Activated CD4-positive, alpha-beta T cell treated with anti-CD3 and anti-CD28 coated beads for 4 hours (primary cell): ENCODE data around the gene PARD6A.
"Not testable (repeated sequence)": the region's sequence is repeated elsewhere in the genome, so short reads cannot be mapped to it uniquely, and the experiment has no call there.

ENCODE experiments used
- DNase-seq, 2 donors: peaks; one replicate each; pipeline ENCODE4 v3.0.0-alpha.2; 2020

PARD6A gene

DNA sequence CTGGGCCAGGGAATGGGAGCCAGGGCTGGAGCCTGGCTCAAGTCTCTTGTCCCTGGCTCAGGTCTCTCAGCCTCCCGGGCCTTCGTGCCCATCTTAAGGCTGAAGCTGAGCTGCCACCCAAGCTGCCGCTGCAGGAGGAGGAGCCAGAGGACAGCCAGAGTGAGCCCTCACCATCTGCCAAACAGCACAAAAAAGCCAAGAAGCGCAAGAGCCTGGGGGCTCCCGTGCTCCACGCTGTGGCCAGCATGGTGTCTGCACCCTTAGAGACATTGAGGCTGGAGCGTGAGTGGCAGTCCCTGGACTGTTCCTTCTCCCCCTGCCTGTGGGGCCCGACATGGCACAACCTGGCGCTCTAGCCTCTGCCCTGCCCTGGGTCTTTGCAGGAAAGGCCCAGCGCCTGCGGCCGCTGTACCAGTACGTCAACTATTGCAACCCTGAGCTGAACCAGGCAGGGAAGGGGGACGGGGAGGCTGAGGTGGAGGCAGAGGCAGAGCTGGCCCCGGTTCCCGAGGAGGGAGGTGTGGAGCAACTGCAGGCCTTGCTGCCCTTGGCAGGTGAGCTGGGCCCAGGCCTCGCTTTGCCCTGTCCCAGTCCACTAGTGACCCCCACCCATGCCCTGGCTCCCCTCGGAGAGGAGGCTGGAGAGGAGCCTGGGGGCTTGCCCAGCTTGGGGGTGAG lies 7.2 kb downstream of the PARD6A start:
- DNase-seq, result peak; percentile 76 to 77

DNA sequence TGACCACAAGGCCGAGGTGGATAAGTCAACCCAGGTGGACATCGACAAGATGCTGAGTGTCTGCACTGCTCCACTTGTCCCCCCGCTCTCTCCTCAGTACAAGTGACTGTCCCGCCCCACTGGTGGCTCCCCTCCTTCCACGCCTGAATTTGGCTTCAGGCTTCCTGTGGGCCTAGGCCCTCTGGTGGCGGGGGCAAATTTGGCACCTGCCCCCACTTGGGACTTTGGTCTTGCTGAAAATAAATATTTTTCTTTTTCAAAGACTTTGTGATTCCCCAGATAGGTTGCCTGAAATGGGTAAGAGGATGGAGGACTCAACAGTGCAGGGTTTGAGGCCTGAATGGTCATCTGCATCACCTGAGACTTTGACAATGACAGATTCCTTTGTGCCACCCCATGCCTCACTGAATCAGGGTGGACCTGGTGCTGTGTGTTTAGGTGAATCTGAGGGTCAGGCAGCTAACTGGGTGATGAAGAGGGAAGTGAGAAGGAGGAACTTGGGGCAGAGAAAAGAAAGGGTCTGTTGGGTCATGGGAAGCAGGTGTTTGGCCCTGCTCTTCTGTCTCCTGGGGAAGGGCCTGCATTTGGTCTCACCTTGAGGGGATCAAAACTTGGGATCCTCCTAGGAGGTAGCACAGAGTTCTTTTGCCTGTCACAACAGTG lies 7.9 kb downstream of the PARD6A start:
- no peak for DNase-seq

DNA sequence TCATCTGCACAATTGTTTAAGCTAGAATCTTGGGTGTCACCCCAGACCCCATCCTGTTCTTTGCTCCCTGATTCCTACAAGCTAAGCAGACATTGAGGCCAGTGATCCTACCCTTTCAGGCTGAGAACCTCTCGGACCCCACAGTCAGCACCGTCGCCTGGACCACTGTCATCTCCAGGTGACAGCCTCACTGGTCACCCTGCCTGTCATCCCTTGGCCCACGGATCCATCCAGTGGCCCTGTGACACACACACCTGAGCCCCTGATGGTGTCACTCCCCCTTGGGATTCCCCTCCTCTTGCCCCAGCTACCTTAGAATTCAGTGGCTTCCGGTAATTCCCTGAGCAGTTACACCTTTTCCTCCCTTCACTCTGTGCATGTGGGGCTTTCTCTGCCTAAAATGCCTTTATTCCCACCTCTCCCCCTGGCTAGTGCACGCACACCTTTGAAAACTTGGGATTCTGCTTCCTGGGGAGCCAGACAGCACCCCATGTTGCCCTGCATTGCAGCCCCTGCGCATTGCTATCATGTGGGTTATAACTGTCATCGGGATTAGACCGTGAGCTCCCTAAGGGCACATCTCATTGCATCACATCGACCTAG lies 8.8 kb downstream of the PARD6A start:
- DNase-seq, result no peak

GRCh38 chr16:67672306-67672705 lies 11.5 kb downstream of the PARD6A start:
- no peak for DNase-seq

DNA sequence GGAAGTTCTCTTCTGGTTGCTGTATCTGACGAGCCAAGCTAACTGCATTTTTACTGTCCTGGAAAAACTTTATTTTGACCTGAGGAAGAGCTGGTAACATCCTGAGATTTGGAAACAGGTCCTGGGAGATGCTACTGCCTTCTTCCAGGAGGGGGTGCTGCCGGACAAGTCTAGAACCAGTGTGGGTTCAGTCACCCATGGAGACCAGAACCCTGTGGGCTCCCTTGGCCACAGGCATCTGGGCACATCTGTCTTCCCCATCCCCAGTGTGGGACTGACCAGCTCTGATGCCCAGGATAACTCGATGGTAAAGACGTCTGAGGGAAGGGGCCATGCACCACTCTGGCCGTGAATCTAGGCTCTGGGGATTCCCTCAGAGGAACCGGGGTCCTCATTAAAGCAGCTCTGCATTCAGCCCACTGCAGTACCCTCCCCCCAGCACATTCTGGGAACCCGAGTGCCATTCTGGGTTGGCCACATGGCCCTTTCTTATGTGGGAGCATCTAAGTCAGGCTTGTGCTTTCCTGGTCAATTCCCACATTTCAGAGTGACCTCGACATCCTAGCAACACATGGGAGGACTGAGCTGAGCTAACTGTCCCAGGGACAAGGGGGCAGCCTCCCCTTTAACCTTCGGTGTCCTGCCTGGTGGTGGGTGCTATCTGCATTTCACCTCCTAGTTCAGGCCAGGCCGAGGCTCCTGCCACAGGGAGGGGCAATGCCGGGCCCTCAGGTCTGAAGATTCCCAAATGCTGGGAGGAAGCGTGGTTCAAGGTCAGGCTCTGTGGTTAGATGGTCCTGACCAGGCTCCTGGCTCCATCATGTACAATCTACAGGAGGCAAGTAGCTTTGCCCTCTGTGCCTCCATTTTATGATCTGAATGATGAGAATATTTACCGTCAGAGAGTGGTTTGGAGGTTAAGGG lies 12.2 kb downstream of the PARD6A start:
- peak; percentile 51 for DNase-seq

- DNase-seq, result no peak
These were observed 13.2 kb downstream of the PARD6A start for GRCh38 chr16:67673712-67674580.

GRCh38 chr16:67674851-67675578 lies 14.3 kb downstream of the PARD6A start:
- DNase-seq, result no peak

GRCh38 chr16:67675579-67675935 lies 14.8 kb downstream of the PARD6A start:
- DNase-seq, result no peak

DNA sequence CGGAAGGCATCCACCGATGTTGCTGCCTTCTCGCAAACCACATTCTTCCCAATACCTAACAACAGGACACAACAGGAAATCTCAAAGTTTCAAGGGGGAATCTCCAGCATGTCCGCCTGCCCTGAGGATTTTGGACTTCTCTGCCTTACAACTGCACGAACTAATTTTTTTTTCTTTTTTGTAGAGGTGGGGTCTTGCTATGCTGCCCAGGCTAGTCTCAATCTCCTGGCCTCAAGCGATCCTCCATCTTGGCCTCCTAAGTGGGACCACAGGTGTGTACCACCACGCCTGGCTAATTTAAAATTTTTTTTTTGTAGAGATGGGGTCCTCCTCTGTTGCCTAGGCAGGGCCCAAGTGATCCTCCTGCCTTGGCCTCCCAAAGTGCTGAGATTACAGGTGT lies 15.2 kb downstream of the PARD6A start:
- DNase-seq, result no peak

DNA sequence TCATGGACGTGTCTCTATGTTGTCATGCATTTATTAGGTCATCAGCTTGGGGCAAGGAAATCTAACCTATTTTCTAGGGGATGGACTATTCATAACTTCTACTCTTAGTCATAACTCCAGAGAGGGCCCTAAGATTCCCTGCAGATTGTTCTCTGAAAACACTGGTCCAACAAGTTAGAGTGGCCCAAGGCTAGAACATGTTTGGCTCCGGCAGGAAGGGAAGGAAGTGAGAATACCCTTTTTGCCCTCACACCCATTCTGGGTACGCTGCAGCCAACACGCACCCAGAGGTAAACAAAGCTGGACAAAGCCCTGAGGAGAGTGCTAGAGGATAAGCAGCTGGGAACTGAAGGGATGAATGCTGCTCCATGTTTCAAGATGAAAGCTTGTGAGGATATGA lies 15.8 kb downstream of the PARD6A start:
- no peak for DNase-seq

GRCh38 chr16:67676939-67677338 lies 16.2 kb downstream of the PARD6A start:
- DNase-seq, result no peak

- DNase-seq, result no peak
These were observed 17.0 kb downstream of the PARD6A start for GRCh38 chr16:67677712-67678111.

DNA sequence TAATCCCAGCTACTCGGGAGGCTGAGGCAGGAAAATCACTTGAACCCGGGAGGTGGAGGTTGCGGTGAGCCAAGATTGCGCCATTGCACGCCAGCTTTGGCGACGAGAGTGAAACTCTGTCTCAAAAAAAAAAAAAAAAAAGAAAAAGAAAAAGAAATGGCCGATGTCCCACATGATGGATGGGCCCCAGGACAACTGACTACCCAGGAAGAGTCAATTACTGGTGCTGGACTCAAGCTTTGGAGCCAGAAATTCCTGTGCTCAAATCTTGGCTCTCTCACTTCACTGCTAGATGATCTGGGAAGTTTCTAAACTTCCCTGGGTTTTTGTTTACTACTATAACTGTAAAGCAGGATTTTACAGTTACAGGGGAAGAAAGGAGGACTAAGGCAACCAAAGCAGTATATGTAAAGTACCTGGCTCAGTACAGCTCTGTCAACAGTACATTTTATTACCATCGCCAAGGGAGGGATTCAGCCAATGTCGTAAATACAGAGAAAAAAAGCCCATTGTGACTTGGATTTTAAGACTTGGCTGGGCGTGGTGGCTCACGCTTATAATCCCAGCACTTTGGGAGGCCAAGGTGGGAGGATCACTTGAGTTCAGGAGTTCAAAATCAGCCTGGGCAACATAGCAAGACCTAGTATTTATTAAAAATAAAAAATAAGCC lies 17.7 kb downstream of the PARD6A start:
- DNase-seq, result no peak

GRCh38 chr16:67679935-67680897 lies 19.5 kb downstream of the PARD6A start:
- no peak for DNase-seq

DNA sequence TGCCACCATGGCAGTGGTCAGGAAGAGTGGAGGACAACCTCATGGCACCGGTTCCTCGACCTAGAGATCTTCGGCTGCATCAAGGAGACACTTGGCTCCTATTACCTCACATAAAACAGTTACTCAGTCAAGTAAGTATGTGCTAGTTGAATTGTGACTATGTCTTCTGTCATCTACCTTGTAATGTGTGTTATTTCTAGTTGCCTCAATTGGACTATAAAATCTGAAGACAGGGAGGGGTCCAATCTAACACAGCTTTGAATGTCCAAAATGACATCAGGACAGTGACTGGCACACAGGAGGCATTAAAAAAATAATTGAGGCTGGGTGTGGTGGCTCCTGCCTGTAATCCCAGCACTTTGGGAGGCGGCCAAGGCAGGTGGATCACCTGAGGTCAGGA lies 23.0 kb downstream of the PARD6A start:
- no peak for DNase-seq

GRCh38 chr16:67685388-67686112 lies 24.8 kb downstream of the PARD6A start:
- DNase-seq, result no peak

- DNase-seq, result not testable (repeated sequence)
These were observed 32.9 kb downstream of the PARD6A start for GRCh38 chr16:67693517-67694285.

DNA sequence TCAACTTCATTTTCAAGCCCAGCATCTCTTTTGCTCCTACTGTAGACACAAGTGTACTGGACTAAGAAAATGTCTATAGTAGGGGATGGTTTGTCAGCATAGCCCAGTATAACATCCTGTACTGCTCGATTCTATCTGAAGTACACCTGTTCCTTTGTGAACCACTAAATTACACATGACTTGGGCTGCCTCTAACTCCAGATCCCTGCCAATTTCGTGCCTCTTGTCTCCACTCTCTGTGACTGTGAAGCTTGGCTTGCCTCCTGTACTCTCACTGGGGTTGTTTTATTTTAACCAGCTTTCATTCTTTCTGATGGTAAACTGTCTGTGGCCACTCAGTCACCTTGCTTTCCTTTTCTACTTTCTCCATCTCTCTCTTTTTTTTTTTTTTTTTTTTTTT lies 33.9 kb downstream of the PARD6A start:
- no peak for DNase-seq
